Measurements from ENCODE around the gene BCL2A1.
"Not testable (repeated sequence)": the region's sequence is repeated elsewhere in the genome, so short reads cannot be mapped to it uniquely, and the experiment has no call there.

BCL2A1 gene

GRCh38 chr15:79960502-79961212 is 10.3 kb downstream of the BCL2A1 start:
- no peak for DNase-seq (ENCODE audit: low read depth in 2 of 2)

GRCh38 chr15:79957741-79958140 is 13.3 kb downstream of the BCL2A1 start:
- DNase-seq (ENCODE audit: low read depth in 2 of 2) = no peak

- DNase-seq (ENCODE audit: low read depth in 2 of 2) = no peak
These were observed 14.5 kb downstream of the BCL2A1 start for GRCh38 chr15:79956354-79956939.

- no peak for DNase-seq (ENCODE audit: low read depth in 2 of 2)
These were observed 16.3 kb downstream of the BCL2A1 start for GRCh38 chr15:79954661-79955060.

- no peak for DNase-seq (ENCODE audit: low read depth in 2 of 2)
These were observed 17.0 kb downstream of the BCL2A1 start for GRCh38 chr15:79953951-79954444.

- no peak for DNase-seq (ENCODE audit: low read depth in 2 of 2)
These were observed 18.7 kb downstream of the BCL2A1 start for GRCh38 chr15:79952329-79952728.

GRCh38 chr15:79950247-79950646 is 20.7 kb downstream of the BCL2A1 start:
- DNase-seq (ENCODE audit: low read depth in 2 of 2) = no peak

GRCh38 chr15:79948761-79949160 is 22.2 kb downstream of the BCL2A1 start:
- no peak for DNase-seq (ENCODE audit: low read depth in 2 of 2)

- DNase-seq (ENCODE audit: low read depth in 2 of 2) = no peak
These were observed 22.8 kb downstream of the BCL2A1 start for GRCh38 chr15:79948095-79948695.

GRCh38 chr15:79947009-79947408 is 24.0 kb downstream of the BCL2A1 start:
- no peak for DNase-seq (ENCODE audit: low read depth in 2 of 2)

GRCh38 chr15:79944622-79945021 is 26.4 kb downstream of the BCL2A1 start:
- no peak for DNase-seq (ENCODE audit: low read depth in 2 of 2)

- DNase-seq (ENCODE audit: low read depth in 2 of 2) = no peak
These were observed 27.2 kb downstream of the BCL2A1 start for GRCh38 chr15:79943820-79944219.

GRCh38 chr15:79942741-79943481 is 28.1 kb downstream of the BCL2A1 start:
- no peak for DNase-seq (ENCODE audit: low read depth in 2 of 2)

GRCh38 chr15:79939399-79939798 is 31.6 kb downstream of the BCL2A1 start:
- DNase-seq (ENCODE audit: low read depth in 2 of 2) = no peak

GRCh38 chr15:79938143-79938542 is 32.9 kb downstream of the BCL2A1 start:
- no peak for DNase-seq (ENCODE audit: low read depth in 2 of 2)

GRCh38 chr15:79935556-79936201 is 35.3 kb downstream of the BCL2A1 start:
- not testable (repeated sequence) for DNase-seq (ENCODE audit: low read depth in 2 of 2)

- DNase-seq (ENCODE audit: low read depth in 2 of 2) = no peak
These were observed 37.8 kb downstream of the BCL2A1 start for GRCh38 chr15:79933231-79933630.

GRCh38 chr15:79932447-79932846 is 38.5 kb downstream of the BCL2A1 start:
- DNase-seq (ENCODE audit: low read depth in 2 of 2) = no peak

- DNase-seq (ENCODE audit: low read depth in 2 of 2) = no peak
These were observed 40.5 kb downstream of the BCL2A1 start for GRCh38 chr15:79930516-79930915.

GRCh38 chr15:79929412-79929811 is 41.6 kb downstream of the BCL2A1 start:
- no peak for DNase-seq (ENCODE audit: low read depth in 2 of 2)

- DNase-seq (ENCODE audit: low read depth in 2 of 2) = not testable (repeated sequence)
These were observed 44.9 kb downstream of the BCL2A1 start for GRCh38 chr15:79926116-79926515.

- DNase-seq (ENCODE audit: low read depth in 2 of 2) = no peak
These were observed 46.6 kb downstream of the BCL2A1 start for GRCh38 chr15:79924379-79924778.
